Effector CD4-positive, alpha-beta T cell (primary cell): ENCODE results near the gene NFX1.

Source experiments
- DNase-seq: peaks from one replicate; pipeline ENCODE4 v3.0.0-alpha.2; 2020

Gene NFX1

DNA sequence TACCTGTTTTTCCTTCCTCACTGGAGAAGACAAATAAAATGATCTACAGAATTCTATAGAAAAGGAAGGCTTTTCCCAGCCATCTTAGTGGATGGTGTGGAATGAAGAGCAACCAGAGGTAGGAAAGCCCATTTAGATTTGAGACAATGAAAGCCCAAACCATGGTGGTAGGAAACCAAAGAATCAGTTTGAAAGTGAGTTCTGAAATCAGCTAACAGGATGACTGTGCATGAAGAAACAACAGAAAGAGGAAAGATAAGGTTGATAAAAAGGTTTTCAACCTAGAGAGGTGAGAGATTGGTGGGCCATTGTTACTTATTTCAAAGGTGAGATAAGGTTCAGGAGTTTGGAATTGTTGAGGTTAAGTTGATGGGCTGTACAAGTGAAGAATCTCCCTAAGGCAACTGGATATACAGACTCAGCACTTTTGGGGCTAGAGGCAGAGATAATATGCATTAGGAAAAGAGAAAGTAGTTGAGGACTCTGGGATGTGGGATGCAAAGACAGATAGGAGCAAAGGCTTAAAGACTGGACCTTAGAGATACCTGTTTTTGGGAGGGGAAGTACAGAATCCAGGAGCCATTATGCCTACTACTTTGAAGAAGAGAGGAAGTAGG is 23.1 kb upstream of the NFX1 start:
- no peak for DNase-seq

DNA sequence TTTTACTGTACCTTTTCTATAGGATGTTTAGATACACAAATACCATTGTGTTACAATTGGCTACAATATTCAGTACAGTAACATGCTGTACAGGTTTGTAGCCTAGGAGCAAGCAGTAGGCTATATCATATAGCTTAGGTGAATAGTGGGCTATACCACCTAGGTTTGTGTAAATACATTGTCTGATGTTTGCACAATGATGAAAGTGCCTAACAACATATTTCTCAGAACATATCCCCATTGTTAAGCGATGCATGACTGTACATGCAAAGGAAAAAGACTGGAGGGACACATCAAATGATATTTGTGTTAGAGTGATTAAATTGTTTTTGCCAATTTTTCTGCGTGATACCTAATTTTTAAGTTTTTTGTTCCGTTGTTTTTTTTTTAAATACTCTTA is 20.2 kb upstream of the NFX1 start:
- no peak for DNase-seq

DNA sequence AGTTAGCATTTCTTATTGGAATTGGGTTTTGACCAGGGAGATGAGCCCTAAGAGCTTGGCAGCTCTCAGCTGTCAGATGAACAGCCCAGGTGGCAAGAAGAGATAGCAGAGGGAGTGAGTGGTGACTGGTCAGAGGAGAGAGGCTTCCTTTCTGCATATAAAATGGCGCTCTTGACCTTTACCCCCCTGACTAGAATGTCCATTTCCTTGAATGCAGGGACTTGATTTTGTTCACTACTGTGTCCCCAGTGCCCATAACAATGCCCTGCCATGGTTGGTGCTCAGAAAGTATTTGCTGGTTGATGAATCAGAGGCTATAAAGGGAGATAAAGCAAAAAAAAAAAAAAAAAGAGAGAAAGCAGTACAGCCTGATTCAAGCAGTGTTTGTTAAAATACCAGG is 18.3 kb upstream of the NFX1 start:
- DNase-seq, result no peak

DNA sequence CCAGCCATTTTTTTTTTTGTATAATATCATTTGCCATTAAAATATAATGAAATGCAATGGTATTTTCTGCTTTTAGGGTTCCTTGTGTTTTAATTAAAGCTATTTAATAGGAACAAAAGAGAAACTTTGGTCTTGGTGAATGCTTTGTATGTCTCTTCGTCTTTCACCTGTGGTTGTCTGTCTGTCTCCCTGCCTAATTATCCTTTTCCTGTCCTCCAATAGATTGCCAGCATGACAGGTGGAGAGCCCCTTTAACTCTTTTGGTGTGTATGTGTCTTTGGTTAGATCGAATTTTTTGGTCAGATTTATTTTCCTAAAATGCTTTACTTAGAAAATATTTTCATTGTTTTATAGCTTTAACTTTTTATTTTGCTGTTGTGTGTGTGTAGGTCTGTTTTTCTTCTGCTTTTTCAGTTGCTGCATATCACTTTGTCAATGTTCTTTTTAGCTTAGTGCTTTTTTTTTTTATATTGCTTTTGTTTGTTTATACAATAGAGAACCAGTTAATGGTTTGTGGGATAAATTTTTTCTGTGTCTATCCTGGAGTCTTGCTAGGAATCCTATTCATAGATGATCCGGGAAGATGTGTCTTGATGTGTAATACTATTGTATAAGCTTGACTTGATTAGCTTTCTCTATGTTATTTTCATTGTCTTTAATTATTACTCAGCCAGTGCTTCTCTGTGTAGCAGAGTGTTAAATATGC is 16.9 kb upstream of the NFX1 start:
- no peak for DNase-seq

DNA sequence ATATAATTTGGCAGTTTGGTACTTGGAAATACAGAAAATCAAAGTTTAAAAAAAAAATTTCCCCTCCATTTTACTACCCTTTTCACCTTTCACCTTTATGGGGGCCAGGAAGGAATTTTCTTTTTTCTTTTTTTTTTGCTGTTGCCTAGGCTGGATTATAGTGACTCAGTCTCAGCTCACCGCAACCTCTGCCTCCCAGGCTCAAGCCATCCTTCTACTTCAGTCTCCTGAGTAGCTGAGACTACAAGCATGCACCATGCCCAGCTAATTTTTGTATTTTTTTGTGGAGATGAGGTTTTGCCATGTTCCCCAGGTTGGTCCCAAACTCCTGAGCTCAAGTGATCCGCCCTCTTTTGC is 16.4 kb upstream of the NFX1 start:
- no peak for DNase-seq

DNA sequence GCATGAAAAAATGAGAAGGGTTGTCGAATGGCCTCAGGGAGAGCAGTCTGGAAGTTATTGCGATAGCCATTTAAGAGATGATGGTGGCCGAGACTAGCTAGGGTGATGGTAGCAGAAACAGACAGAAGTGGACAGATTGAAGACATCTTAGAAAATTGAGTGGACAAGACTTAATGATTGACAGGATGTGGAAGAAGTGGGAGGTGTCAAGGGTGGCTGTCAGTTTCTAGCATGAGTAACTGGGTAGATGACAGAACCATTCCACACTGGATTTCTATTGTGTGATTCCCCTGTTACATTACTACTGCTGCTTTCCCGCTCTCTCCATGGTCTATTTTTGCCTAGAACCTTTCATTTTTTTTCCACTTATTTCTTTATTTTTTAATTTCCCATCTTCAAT is 12.8 kb upstream of the NFX1 start:
- no peak for DNase-seq

DNA sequence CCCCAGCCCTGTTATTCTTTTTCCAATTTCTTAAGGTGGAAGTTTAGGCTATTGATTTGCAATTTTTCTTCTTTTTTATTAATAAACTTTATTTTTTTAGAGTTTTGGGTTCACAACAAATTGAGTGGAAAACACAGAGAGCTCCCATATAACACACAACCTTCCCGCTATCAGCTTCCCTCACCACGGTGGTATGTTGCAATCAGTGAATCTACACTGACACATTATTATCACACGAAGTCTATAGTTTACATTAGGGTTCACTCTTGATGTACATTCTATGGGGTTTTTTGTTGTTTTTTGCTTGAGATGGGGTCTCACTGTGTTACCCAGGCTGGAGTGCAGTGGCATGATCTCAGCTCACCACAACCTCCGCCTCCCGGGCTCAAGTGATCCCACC is 4.8 kb upstream of the NFX1 start:
- DNase-seq, result no peak

DNA sequence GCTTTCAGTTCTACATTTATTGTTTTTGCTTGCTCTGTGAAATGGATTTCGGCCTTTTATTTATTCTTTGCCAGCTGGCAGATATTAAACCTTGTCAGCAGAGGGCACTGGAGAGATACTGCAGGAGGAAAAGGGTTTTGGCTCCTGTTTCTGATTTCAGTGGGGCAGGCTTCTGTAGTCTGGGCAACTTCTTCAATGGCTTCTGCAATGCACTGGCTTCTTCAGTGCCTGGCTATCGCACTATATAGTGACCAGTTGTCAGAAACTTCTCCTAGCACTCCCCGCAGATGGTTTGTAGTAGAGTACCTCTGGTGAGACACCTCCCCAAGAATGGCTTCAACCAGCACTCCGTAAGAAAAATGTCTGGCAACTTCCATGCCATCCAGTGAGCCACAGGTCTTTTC is 3.2 kb upstream of the NFX1 start:
- DNase-seq, result peak; percentile 43

DNA sequence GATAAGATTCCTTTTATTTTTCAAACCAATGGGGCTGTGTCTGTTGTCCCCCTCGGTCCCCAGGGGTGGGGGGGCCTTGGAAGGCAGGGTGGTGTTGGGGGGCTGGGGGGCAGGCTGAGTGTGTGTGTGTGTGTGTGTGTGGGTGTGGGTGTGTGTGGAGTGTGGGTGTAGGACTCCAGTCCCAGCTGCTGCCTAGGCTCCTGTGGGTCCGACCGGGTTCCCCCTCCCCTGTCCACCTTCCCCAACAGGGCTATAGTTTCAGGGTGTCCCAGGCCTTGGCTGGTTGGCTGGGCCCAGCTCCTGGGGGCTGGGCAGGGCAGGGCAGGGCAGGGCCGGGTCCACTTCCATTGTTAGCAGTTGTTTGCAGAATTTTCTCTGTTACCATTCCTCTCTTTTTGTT is 2.1 kb upstream of the NFX1 start:
- DNase-seq, result no peak

DNA sequence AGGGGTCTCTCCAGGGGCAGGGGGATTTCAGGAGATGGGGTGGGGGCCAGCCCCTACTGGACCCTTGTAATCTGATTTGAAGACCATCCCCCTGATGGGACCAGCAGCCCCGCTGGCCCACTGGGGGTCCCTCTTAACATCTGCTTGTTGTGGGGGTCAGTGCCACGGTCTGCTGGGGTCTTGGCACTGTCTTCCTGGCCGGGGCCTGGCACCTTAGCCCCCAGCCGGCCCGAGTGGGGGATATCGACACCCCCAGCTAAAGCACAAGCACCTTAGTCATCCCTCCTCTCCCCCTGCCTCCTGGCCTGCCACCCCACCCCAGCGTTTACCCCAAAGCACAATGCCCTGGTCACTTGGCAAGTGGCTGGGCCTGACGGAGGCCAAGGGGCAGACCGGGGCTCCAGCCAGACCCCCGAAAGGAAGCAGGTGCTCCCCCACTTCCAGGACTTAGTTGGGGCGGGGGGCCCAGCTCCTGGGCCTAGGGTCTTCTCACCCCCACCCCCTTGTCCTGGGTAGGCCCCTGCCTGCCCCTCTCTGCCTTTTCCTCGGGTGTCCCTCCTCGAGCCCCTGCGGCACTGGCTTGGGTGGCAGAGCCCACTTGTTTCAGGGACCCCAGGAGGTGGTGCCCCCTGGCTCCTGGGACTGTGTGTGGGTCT is 1.4 kb upstream of the NFX1 start:
- no peak for DNase-seq

DNA sequence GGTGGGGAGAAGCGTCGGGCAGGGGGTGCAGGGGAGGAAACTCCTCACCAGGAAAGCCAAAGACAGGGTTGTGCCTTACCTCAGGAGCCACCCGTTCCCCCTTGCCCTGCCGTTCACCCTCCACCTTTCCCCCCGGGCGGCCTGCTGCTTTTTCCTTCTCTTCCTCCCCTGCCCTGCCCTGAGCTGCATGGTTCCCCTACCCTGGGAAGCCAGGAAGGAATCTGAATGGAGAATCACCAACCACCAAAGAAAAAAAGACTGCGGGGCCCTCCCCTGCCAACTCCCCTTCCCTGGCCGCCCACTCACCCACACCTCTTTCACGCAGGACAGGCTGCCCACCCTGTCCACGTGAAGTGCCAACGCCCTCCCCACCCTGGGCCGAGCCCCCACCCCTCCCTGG is 820 bp upstream of the NFX1 start:
- DNase-seq, result no peak

DNA sequence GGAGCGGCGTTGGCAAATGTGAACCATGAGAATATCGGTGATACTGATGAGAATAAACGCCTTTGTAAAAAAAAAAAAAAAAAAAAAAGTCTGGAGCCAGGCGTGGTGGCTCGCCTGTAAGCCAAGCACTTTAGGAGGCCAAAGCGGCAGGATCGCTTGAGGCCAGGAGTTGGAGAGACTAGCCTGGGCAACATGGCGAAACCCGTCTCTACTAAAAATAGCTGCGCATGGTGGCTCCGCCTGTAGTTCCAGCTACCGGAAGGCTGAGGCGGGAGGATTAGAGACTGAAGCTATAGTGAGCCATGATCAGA is 425 bp upstream of the NFX1 start:
- DNase-seq, result no peak

DNA sequence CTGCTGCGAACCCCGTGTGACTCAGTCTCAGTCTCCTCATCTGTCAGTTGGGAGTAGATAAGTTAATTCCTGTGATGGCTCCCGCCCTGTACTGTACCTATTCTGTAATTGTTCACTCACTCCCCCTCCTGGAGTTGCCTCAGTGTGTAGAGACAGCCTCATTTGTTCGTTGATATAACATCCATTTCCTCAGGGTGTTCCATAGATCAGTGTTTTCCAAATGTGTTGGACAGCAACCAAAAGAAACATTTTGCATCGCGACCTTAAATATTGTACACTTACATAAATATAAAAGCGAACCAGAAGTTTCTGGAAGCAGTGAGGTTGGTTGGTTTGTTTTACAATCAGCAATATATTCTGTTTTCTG is 698 bp downstream of the NFX1 start:
- no peak for DNase-seq

DNA sequence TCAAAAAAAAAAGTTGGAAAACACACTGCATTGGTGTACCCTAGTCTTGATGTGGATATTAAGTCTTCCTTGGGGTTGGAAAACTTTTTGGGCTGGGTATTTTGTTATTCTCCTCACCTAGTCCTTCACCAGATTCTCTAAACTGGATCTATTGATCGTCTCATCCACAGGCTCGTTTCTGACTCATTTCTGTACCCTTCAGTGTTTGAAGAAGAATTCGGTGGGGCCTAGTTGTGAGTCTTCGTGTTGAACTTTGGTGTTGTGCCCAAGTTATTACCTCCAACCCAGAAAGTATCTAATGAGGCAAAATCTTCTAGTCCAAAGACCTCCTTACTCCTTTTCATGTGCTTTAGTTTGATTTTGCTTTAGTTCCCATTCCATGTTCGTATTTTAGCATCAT is 1.6 kb downstream of the NFX1 start:
- no peak for DNase-seq

DNA sequence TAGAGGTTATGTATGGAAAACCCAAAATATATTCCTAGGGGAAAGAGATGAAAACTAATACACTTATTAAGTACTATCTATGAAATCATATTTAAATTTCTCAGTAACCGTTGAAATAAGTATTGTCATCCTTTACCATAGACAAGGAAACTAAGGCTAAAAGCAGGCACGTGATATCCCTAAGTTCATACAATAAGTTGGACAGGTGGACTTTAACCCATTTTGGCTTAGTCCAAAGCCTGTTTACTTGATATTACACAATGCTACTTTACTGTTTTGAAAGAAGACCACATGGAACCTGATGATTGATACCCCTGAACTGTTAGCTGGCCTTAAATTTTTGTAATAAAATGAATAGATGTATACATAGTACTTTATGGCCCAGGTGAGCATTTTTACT is 3.5 kb downstream of the NFX1 start:
- no peak for DNase-seq

DNA sequence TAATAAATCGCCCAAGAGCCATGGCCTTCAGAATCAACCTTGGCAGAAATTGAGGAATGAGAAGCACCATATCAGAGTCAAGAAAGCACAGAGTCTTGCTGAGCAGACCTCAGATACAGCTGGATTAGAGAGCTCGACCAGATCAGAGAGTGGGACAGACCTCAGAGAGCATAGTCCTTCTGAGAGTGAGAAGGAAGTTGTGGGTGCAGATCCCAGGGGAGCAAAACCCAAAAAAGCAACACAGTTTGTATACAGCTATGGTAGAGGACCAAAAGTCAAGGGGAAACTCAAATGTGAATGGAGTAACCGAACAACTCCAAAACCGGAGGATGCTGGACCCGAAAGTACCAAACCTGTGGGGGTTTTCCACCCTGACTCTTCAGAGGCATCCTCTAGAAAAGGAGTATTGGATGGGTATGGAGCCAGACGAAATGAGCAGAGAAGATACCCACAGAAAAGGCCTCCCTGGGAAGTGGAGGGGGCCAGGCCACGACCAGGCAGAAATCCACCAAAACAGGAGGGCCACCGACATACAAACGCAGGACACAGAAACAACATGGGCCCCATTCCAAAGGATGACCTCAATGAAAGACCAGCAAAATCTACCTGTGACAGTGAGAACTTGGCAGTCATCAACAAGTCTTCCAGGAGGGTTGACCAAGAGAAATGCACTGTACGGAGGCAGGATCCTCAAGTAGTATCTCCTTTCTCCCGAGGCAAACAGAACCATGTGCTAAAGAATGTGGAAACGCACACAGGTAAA is 4.5 kb downstream of the NFX1 start:
- DNase-seq, result no peak

DNA sequence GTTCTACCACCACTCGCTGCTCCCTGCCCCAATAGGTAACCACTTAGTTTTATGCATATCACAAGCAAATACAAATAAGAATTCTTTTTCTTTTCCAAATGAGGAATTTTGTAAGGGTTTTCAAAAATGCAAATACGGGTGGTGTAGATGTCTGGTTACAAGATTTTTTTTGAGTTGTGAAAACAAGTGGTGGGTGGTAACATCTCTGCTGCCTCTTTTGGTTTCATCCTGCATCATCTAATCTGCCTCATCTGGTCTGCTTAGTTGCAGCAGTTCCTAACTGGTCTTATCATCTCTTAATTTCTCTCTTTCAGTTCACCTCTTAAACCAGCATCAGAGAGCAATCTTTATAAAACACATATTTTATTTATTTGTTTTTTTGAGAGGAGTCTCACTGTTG is 5.3 kb downstream of the NFX1 start:
- no peak for DNase-seq

DNA sequence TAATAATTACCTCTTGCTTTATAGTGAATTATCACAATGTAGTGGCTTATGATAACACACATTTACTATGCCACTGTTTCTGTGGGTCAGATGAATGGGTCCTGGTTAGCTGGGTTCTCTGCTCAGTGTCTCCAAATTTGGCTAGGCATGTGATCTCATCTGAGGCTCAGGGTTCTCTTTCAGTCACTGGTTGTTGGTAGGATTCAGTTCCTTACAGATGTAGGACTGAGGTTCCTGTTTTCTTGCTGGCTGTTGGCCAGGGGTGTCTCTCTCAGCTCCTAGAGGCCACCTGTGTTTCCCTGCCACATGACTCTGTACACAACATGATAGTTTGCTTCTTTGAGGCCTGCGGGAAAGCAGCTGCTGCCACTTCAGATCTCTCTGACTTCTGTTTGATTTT is 7.1 kb downstream of the NFX1 start:
- DNase-seq, result no peak

DNA sequence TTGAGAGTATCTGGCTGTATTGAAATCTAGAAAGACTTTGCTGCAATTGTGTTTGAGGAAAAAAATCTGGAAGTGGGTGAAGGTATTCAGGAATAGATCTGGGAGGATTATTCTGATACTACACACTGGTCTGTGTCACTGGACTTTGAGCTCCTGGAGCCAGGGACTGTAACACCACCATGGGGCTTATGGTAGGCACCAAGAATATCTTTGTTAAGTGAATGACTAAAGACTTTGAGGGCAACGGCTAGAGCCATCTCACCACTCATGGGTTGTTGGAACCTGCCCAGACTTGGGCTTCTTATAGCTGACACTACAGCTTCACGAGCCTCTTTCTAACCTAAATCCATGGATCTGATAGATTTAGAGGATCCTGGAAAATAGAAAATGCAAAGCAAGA is 10.2 kb downstream of the NFX1 start:
- no peak for DNase-seq

DNA sequence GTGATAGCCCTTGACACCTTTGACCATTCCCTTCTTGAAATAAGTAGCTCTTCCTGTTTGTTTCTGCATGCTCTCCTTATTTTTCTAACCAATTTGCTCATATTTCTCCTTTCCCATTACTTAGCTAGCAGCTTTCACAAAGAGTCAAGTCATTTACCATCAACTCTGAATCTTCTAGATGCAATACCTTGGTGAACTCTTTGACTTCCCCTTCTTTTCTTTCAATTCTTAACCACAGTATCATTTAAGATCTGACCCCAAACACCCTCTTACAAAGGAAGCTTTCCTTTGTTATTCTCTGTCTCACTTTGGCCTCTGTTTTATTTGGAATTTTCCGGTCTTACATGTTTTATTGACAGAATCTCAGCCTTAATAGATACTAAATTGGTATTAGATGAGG is 14.0 kb downstream of the NFX1 start:
- no peak for DNase-seq

DNA sequence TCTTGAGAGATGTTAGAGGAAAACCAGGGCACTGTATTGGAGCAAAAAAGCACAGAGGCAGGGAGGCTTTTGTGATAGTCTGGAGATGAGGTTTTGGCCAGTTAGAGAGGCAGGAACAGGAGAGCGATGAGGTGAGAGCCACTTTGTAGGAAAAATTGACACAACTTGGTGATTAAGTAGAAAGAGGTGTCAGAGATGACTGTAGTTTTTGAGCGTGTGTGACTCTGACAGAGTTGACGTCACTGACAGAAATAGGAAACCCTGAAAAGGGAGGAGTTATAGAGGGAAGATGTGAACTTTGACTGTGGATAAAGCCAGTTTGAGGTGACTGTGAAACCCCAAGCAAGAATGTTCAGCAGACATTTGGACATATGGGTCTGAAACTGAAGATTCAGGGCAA is 15.7 kb downstream of the NFX1 start:
- DNase-seq, result no peak

DNA sequence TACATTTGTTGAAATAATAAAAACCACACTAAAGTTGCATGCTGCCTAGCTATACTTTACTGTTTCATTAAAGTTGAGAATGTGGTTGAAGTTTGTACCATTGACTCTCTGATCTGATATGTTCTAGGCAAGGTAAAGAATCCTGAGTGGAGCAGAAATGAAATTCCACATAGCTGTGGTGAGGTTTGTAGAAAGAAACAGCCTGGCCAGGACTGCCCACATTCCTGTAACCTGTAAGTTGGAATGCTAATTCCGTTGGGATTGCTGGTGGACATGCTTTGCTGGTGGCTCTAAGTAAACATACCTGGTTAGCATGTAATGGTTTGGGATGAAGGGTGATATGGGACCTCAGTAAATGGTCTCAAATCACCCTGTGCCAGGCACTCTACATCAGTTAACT is 16.8 kb downstream of the NFX1 start:
- no peak for DNase-seq

DNA sequence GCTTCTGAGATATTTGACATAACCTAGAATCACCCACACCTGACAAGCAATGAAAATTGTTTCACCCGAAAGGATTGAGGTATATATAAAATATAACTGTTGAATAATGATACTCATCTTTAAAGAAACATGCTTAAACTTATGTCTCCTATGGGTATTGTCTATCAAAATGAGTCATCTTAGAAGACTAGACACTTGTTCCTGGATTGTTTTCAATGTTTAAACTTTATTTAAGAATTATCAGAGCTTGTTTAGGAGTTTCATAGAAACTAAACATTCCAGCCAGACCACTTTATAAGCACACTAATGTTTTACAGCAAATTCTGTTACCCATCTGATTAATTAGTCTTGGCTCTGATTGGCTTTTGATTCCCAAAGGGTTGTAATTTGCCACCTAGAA is 19.6 kb downstream of the NFX1 start:
- DNase-seq, result no peak

DNA sequence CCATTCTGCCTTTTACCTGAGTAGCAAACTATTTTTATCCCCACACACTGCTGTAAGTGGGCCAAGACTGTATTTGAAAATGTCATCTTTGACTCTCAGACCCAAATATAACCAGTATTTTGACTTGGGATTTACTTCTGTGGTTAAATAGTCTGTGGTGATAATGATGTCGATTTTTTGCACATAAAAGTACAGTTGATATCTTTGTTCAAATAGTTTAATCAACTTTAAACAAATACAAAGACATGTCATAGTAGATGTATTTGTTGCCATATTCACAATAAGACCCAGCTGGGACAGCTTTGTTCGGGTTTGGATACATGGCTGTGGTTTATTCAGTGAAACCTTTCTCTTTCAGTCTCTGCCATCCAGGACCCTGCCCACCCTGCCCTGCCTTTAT is 20.4 kb downstream of the NFX1 start:
- no peak for DNase-seq
